Measurements from ENCODE around the gene KMT2A.

KMT2A gene

DNA sequence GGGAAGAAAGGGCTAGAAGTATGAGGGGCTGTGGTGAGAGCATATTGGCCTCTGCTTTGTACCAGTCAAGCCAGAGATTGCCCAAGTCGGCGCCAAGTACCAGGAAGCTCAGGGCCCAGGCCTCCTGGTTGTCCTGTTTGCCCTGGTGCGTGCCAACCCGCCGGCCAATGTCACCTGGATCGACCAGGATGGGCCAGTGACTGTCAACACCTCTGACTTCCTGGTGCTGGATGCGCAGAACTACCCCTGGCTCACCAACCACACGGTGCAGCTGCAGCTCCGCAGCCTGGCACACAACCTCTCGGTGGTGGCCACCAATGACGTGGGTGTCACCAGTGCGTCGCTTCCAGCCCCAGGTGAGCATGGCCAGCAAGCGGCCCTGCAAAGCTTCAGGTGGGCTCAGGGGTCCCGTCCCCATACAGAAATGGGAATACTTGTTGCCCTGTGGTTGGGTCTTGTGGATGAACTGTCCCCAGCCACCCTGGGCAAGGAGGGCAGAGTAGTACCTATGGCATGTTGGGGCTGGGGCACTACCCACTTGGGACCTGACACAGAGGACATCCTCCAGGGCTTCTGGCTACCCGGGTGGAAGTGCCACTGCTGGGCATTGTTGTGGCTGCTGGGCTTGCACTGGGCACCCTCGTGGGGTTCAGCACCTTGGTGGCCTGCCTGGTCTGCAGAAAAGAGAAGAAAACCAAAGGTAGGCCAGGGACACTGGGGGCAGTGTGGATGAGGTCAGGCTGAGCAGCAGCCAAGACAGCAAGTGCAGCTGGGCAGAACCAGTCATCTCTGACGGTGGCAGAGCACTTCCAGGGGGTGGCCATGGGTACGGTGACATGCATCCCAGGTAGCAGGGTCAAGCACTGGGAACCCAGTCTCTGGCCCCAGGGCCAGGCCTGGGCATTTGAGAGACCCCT is 96.8 kb downstream of the KMT2A start:
- Histone ChIP-seq H3K4me1 (ENCODE audit: low read length) (peaks cover 3% of the 10 kb centered on the region; the same call in 1 of the 2 replicates), H3K36me3 (replicated peaks; ENCODE audit: insufficient read depth, low read length) (no peaks in the 10 kb centered on the region), H3K27ac (ENCODE audit: low read length) (no peak overlapping the region), H3K4me3 (ENCODE audit: low read length) (no peak overlapping the region), H4K20me1 (ENCODE audit: insufficient read depth, low read length) (no peaks in the 10 kb centered on the region), H3K9me2 (replicated peaks; ENCODE audit: insufficient read depth, low read length) (no peaks in the 10 kb centered on the region), H3K9ac (ENCODE audit: low read length) (no peak overlapping the region), H3K79me2 (ENCODE audit: low read length) (no peaks in the 10 kb centered on the region), H2AFZ (ENCODE audit: low read length) (no peak overlapping the region), H3K27me3 (replicated peaks; ENCODE audit: insufficient read depth, low read length) (peaks cover 23% of the 10 kb centered on the region; the same call in 1 of the 2 replicates), H3K4me2 (ENCODE audit: low read depth, low read length) (no peak overlapping the region), H3F3A (ENCODE audit: insufficient read depth, low read length) (no peaks in the 10 kb centered on the region), H3K9me3 (replicated peaks; ENCODE audit: insufficient read depth, low read length) (no peaks in the 10 kb centered on the region)
- no peak for DNase-seq
- no peak for TF ChIP-seq EZH2phosphoT487 (IDR thresholded peaks at IDR 0.05; ENCODE audit: low read length)

DNA sequence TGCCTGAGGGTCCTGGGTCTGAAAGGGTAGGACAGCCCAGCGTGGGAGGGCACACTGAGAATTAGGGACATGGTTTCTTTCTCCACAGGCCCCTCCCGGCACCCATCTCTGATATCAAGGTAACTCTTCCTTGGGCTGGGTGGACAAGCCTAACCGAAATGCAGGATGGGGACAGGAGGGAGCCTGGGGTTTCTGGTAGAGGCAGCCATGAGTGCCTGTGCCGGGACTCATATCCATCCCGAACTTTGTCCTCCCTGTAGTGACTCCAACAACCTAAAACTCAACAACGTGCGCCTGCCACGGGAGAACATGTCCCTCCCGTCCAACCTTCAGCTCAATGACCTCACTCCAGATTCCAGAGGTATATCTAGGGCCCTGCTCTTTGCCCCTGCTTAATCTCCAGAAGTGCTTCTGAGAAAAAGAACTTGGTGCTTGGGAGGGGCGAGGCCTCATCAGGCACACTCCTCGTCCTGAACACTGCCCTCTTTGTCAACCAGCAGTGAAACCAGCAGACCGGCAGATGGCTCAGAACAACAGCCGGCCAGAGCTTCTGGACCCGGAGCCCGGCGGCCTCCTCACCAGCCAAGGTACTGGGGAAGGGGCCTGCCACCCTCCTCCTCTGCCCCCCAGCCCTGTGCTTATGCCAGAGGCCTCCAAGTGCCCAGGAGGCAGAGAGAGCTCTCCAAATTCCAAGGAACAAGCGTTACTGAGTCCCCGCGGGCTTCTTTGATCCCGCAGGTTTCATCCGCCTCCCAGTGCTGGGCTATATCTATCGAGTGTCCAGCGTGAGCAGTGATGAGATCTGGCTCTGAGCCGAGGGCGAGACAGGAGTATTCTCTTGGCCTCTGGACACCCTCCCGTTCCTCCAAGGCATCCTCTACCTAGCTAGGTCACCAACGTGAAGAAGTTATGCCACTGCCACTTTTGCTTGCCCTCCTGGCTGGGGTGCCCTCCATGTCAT is 97.8 kb downstream of the KMT2A start:
- Histone ChIP-seq H4K20me1 (ENCODE audit: insufficient read depth, low read length) (no peaks in the 10 kb centered on the region), H3K9me2 (replicated peaks; ENCODE audit: insufficient read depth, low read length) (no peaks in the 10 kb centered on the region), H3K36me3 (replicated peaks; ENCODE audit: insufficient read depth, low read length) (no peaks in the 10 kb centered on the region), H3K4me3 (ENCODE audit: low read length) (no peak overlapping the region), H2AFZ (ENCODE audit: low read length) (no peak overlapping the region), H3K4me2 (ENCODE audit: low read depth, low read length) (no peak overlapping the region), H3K79me2 (ENCODE audit: low read length) (no peaks in the 10 kb centered on the region), H3K9ac (ENCODE audit: low read length) (no peak overlapping the region), H3K4me1 (ENCODE audit: low read length) (peaks cover 3% of the 10 kb centered on the region; the same call in 1 of the 2 replicates), H3K27ac (ENCODE audit: low read length) (no peak overlapping the region), H3K9me3 (replicated peaks; ENCODE audit: insufficient read depth, low read length) (no peaks in the 10 kb centered on the region), H3F3A (ENCODE audit: insufficient read depth, low read length) (no peaks in the 10 kb centered on the region), H3K27me3 (replicated peaks; ENCODE audit: insufficient read depth, low read length) (peaks cover 23% of the 10 kb centered on the region; the same call in 1 of the 2 replicates)
- no peak for DNase-seq
- no peak for TF ChIP-seq EZH2phosphoT487 (IDR thresholded peaks at IDR 0.05; ENCODE audit: low read length)
- TF ChIP-seq EZH2 (optimal IDR thresholded peaks at IDR 0.05; ENCODE audit: low read depth, low read length): no peak
- TF ChIP-seq, protein P1, sequence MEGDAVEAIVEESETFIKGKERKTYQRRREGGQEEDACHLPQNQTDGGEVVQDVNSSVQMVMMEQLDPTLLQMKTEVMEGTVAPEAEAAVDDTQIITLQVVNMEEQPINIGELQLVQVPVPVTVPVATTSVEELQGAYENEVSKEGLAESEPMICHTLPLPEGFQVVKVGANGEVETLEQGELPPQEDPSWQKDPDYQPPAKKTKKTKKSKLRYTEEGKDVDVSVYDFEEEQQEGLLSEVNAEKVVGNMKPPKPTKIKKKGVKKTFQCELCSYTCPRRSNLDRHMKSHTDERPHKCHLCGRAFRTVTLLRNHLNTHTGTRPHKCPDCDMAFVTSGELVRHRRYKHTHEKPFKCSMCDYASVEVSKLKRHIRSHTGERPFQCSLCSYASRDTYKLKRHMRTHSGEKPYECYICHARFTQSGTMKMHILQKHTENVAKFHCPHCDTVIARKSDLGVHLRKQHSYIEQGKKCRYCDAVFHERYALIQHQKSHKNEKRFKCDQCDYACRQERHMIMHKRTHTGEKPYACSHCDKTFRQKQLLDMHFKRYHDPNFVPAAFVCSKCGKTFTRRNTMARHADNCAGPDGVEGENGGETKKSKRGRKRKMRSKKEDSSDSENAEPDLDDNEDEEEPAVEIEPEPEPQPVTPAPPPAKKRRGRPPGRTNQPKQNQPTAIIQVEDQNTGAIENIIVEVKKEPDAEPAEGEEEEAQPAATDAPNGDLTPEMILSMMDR (IDR thresholded peaks at IDR 0.05; ENCODE audit: low read length): no peak

DNA sequence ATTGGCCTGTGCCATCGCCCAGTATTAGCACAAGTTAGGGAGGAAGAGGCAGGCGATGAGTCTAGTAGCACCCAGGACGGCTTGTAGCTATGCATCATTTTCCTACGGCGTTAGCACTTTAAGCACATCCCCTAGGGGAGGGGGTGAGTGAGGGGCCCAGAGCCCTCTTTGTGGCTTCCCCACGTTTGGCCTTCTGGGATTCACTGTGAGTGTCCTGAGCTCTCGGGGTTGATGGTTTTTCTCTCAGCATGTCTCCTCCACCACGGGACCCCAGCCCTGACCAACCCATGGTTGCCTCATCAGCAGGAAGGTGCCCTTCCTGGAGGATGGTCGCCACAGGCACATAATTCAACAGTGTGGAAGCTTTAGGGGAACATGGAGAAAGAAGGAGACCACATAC is 99.0 kb downstream of the KMT2A start:
- H3K27ac ChIP-seq (ENCODE audit: low read length): no peak overlapping the region
- H3K9me3 ChIP-seq (replicated peaks; ENCODE audit: insufficient read depth, low read length): no peaks in the 10 kb centered on the region
- no peaks in the 10 kb centered on the region for H4K20me1 ChIP-seq (ENCODE audit: insufficient read depth, low read length)
- TF ChIP-seq EZH2phosphoT487 (IDR thresholded peaks at IDR 0.05; ENCODE audit: low read length) (no peak), EZH2 (optimal IDR thresholded peaks at IDR 0.05; ENCODE audit: low read depth, low read length) (no peak)
- TF ChIP-seq, protein P1 (IDR thresholded peaks at IDR 0.05; ENCODE audit: low read length): no peak
- peaks cover under 1% of the 10 kb centered on the region; the same call in 1 of the 2 replicates for H3K4me1 ChIP-seq (ENCODE audit: low read length)
- H3K79me2 ChIP-seq (ENCODE audit: low read length): no peaks in the 10 kb centered on the region
- peaks cover 12% of the 10 kb centered on the region; the same call in 1 of the 2 replicates for H3K27me3 ChIP-seq (replicated peaks; ENCODE audit: insufficient read depth, low read length)
- no peaks in the 10 kb centered on the region for H3F3A ChIP-seq (ENCODE audit: insufficient read depth, low read length)
- H3K36me3 ChIP-seq (replicated peaks; ENCODE audit: insufficient read depth, low read length): no peaks in the 10 kb centered on the region
- no peak overlapping the region for H3K4me3 ChIP-seq (ENCODE audit: low read length)
- H3K9me2 ChIP-seq (replicated peaks; ENCODE audit: insufficient read depth, low read length): no peaks in the 10 kb centered on the region
- H2AFZ ChIP-seq (ENCODE audit: low read length): no peak overlapping the region
- no peak overlapping the region for H3K9ac ChIP-seq (ENCODE audit: low read length)
- no peak for DNase-seq
- H3K4me2 ChIP-seq (ENCODE audit: low read depth, low read length): no peak overlapping the region
